RWPE2 (cell line): Measurements from ENCODE around the gene GAS2L2.
A peak's percentile ranks its signal among the peaks of the same experiment; 100 is the strongest.
"Not testable (repeated sequence)": the region's sequence is repeated elsewhere in the genome, so short reads cannot be mapped to it uniquely, and the experiment has no call there.

Experiments used
- ATAC-seq: fragments of 200-7000 bp; cut with Tn5 transposase; 3 replicates; pipeline ENCODE4 v1.9.1; 2021; ENCODE audit warnings: low read depth
- DNase-seq: peaks from one replicate; pipeline ENCODE4 v3.0.0-alpha.2; 2020; ENCODE audit warnings: low spot score
- H3K27ac ChIP-seq: fragments of 450-650 bp; 2 replicates; pipeline ENCODE4 v1.5.1; 2017; ENCODE audit warnings: mild to moderate bottlenecking; ENCODE audit not compliant: poor library complexity, severe bottlenecking
- H3K27me3 ChIP-seq: fragments of 250-450 bp; sonication (Bioruptor Pico); 2 replicates; pipeline ENCODE4 v1.5.1; 2021; ENCODE audit warnings: mild to moderate bottlenecking, moderate library complexity; ENCODE audit not compliant: insufficient read depth, poor library complexity, severe bottlenecking
- H3K36me3 ChIP-seq: fragments of 250-450 bp; sonication (Bioruptor Pico); 2 replicates; pipeline ENCODE4 v1.5.1; 2020; ENCODE audit warnings: low read depth, mild to moderate bottlenecking, moderate library complexity
- H3K4me1 ChIP-seq: fragments of 250-450 bp; sonication (Bioruptor Pico); 2 replicates; pipeline ENCODE4 v1.5.1; 2021; ENCODE audit warnings: mild to moderate bottlenecking, moderate library complexity; ENCODE audit not compliant: insufficient read depth, poor library complexity, severe bottlenecking
- H3K4me3 ChIP-seq: fragments of 250-450 bp; sonication (Bioruptor Pico); 2 replicates; pipeline ENCODE4 v1.5.1; 2021; ENCODE audit warnings: mild to moderate bottlenecking, moderate library complexity; ENCODE audit not compliant: severe bottlenecking
- H3K9me3 ChIP-seq: fragments of 250-450 bp; sonication (Bioruptor Pico); 2 replicates; pipeline ENCODE4 v1.5.1; 2021; ENCODE audit warnings: mild to moderate bottlenecking, moderate library complexity; ENCODE audit not compliant: severe bottlenecking
- CTCF ChIP-seq: fragments of 450-650 bp; IDR thresholded peaks from one replicate; pipeline ENCODE4 v1.5.1; 2017; ENCODE audit warnings: mild to moderate bottlenecking, moderate library complexity; ENCODE audit not compliant: poor library complexity, severe bottlenecking

Gene GAS2L2

GRCh38 chr17:35705705-35706104, 47.3 kb downstream of the GAS2L2 start:
- ATAC-seq (0 out of 3 replicates have a peak, but pooled peaks have one; percentile 33), DNase-seq (no peak)
- Histone ChIP-seq H3K36me3 (peaks cover 38% of the 10 kb centered on the region), H3K4me3 (no peak overlapping the region), H3K9me3 (no peaks in the 10 kb centered on the region), H3K27me3 (no peaks in the 10 kb centered on the region), H3K27ac (no peak overlapping the region), H3K4me1 (no peaks in the 10 kb centered on the region)
- TF ChIP-seq CTCF: no peak

- TF ChIP-seq CTCF: no peak
Observed at GRCh38 chr17:35705230-35705629, 47.8 kb downstream of the GAS2L2 start.

GRCh38 chr17:35703308-35703707, 49.7 kb downstream of the GAS2L2 start:
- H3K4me1 ChIP-seq, ATAC-seq, H3K27me3 ChIP-seq, H3K4me3 ChIP-seq, H3K9me3 ChIP-seq, H3K27ac ChIP-seq, DNase-seq: not testable (repeated sequence)
- peaks cover 29% of the 10 kb centered on the region for H3K36me3 ChIP-seq

More at GRCh38 chr17:35705230-35705629, 47.8 kb downstream of the GAS2L2 start:
- ATAC-seq (no peak), DNase-seq (no peak)
- Histone ChIP-seq H3K4me3 (no peak overlapping the region), H3K27ac (no peak overlapping the region), H3K4me1 (no peaks in the 10 kb centered on the region), H3K9me3 (no peaks in the 10 kb centered on the region), H3K36me3 (peaks cover 33% of the 10 kb centered on the region), H3K27me3 (no peaks in the 10 kb centered on the region)

- H3K9me3 ChIP-seq: no peaks in the 10 kb centered on the region
- no peak for TF ChIP-seq CTCF
- ATAC-seq (no peak), DNase-seq (no peak)
- no peaks in the 10 kb centered on the region for H3K4me1 ChIP-seq
- no peak overlapping the region for H3K4me3 ChIP-seq
- no peaks in the 10 kb centered on the region for H3K27me3 ChIP-seq
- H3K27ac ChIP-seq: no peak overlapping the region
- H3K36me3 ChIP-seq: peaks cover 38% of the 10 kb centered on the region
Observed at GRCh38 chr17:35701491-35701890, 51.5 kb downstream of the GAS2L2 start.

GRCh38 chr17:35700150-35700549, 52.9 kb downstream of the GAS2L2 start:
- Histone ChIP-seq H3K4me3 (no peak overlapping the region), H3K36me3 (peaks cover 43% of the 10 kb centered on the region), H3K9me3 (no peaks in the 10 kb centered on the region), H3K27me3 (no peaks in the 10 kb centered on the region), H3K4me1 (no peaks in the 10 kb centered on the region), H3K27ac (no peak overlapping the region)
- DNase-seq (no peak), ATAC-seq (no peak)
- TF ChIP-seq CTCF: no peak
